ENCODE data around the gene TCEA3.

DNA sequence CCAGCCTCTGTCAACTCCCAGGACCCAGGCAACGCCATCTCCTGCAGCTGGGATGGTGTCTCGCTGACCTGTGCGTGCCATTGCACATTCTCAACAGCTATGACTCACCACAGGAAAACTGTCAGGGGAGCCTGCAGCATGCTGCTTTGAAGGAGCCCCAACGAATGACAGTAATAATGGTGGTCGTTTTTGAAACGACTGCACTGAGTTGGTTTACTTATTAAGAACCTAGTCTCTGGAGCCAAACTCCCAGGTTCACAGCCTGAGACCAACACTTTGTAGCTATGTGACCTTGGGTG is 21.6 kb downstream of the TCEA3 start:
- TF ChIP-seq, protein P1, sequence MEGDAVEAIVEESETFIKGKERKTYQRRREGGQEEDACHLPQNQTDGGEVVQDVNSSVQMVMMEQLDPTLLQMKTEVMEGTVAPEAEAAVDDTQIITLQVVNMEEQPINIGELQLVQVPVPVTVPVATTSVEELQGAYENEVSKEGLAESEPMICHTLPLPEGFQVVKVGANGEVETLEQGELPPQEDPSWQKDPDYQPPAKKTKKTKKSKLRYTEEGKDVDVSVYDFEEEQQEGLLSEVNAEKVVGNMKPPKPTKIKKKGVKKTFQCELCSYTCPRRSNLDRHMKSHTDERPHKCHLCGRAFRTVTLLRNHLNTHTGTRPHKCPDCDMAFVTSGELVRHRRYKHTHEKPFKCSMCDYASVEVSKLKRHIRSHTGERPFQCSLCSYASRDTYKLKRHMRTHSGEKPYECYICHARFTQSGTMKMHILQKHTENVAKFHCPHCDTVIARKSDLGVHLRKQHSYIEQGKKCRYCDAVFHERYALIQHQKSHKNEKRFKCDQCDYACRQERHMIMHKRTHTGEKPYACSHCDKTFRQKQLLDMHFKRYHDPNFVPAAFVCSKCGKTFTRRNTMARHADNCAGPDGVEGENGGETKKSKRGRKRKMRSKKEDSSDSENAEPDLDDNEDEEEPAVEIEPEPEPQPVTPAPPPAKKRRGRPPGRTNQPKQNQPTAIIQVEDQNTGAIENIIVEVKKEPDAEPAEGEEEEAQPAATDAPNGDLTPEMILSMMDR (IDR thresholded peaks at IDR 0.05 in 4 of 5, conservative IDR thresholded peaks at IDR 0.05 in 1 of 5), result no peak
- TF ChIP-seq POLR2A (IDR thresholded peaks at IDR 0.05), result no peak

Data from gastrocnemius medialis (tissue), 4 donors.